H1 (cell line): ENCODE data around the gene ZFAND3. TPM values are rescaled to one million over a fixed set of nuclear protein-coding genes. Genes with fewer than 3 reads are reported as not detected.

Source experiments
- CTCF ChIA-PET: fragments of 300-600 bp; sonication (Branson Sonifier 250); formaldehyde crosslinking; loops from one replicate; lab custom pipeline; 2021; ENCODE audit not compliant: partially characterized antibody; lab: Charles Lee
- POLR2A ChIA-PET: fragments of 300-600 bp; sonication (Branson Sonifier 250); formaldehyde crosslinking; loops from one replicate; lab custom pipeline; 2021; ENCODE audit warnings: inconsistent platforms; ENCODE audit not compliant: partially characterized antibody; lab: Charles Lee
- DNase-seq, 2 experiments: peaks; one replicate each; pipeline versions ENCODE4 v3.0.0 to v3.0.0-alpha.2; 2010 to 2022; ENCODE audit warnings: low spot score in 2 of 2, low read depth in 1 of 2, mixed read lengths in 1 of 2
- FAIRE-seq: peaks from 2 replicates; lab custom pipeline; 2011; peaks lifted over from hg19 to GRCh38; lab: Jason Lieb, UNC
- H2AFZ ChIP-seq: 2 replicates; pipeline ENCODE4 v1.8.1; 2012; ENCODE audit warnings: low read length, inconsistent platforms
- H2AK5ac ChIP-seq: 2 replicates; pipeline ENCODE4 v1.6.1; 2013; ENCODE audit warnings: low read depth, low read length
- H2BK120ac ChIP-seq: replicated peaks from 2 replicates; pipeline ENCODE3; 2013; ENCODE audit warnings: low read depth, low read length, inconsistent platforms
- H2BK12ac ChIP-seq: 2 replicates; pipeline ENCODE4 v1.6.1; 2013; ENCODE audit warnings: low read depth, low read length
- H2BK15ac ChIP-seq: 2 replicates; pipeline ENCODE4 v1.6.1; 2013; ENCODE audit warnings: low read length
- H2BK20ac ChIP-seq: 2 replicates; pipeline ENCODE4 v1.6.1; 2013; ENCODE audit warnings: low read length
- H2BK5ac ChIP-seq: 2 replicates; pipeline ENCODE4 v1.6.1; 2013; ENCODE audit warnings: low read depth, low read length
- H3K14ac ChIP-seq: 2 replicates; pipeline ENCODE4 v1.6.1; 2013; ENCODE audit warnings: inconsistent platforms; ENCODE audit not compliant: insufficient read length
- H3K18ac ChIP-seq: 2 replicates; pipeline ENCODE4 v1.6.1; 2013; ENCODE audit warnings: low read length; ENCODE audit errors: extremely low read depth
- H3K23ac ChIP-seq: 2 replicates; pipeline ENCODE4 v1.6.1; 2013; ENCODE audit warnings: inconsistent platforms; ENCODE audit not compliant: insufficient read length
- H3K23me2 ChIP-seq: 2 replicates; pipeline ENCODE4 v1.6.1; 2013; ENCODE audit warnings: low read depth, low read length
- H3K27ac ChIP-seq: 2 replicates; pipeline ENCODE4 v1.6.1; 2011; ENCODE audit warnings: low read depth, low read length, inconsistent platforms
- H3K27me3 ChIP-seq, 4 experiments: replicated peaks in 1 of 4; 1 replicate in 1 of 4; 2 replicates in 3 of 4; pipeline versions ENCODE4 v1.6.1 to v1.8.1; 2011 to 2013; ENCODE audit warnings: low read length in 3 of 4, mild to moderate bottlenecking in 3 of 4, inconsistent platforms in 2 of 4, mixed read lengths in 2 of 4, moderate library complexity in 1 of 4; ENCODE audit not compliant: control insufficient read depth in 3 of 4, insufficient read depth in 3 of 4; ENCODE audit errors: extremely low read depth in 1 of 4
- H3K36me3 ChIP-seq, 4 experiments: 2 replicates each; pipeline versions ENCODE4 v1.6.1 to v1.8.1; 2011 to 2013; ENCODE audit warnings: mild to moderate bottlenecking in 4 of 4, low read length in 3 of 4, moderate library complexity in 2 of 4, control low read depth in 1 of 4, inconsistent platforms in 1 of 4; ENCODE audit not compliant: insufficient read depth in 4 of 4, control insufficient read depth in 2 of 4
- H3K4ac ChIP-seq: replicated peaks from 2 replicates; pipeline ENCODE3; 2013; ENCODE audit warnings: low read length, low read depth, mixed read lengths, inconsistent platforms; ENCODE audit not compliant: insufficient read length
- H3K4me1 ChIP-seq, 4 experiments: replicated peaks in 1 of 4; 1 replicate in 1 of 4; 2 replicates in 3 of 4; pipeline versions ENCODE4 v1.6.1 to v1.8.1; 2011 to 2013; ENCODE audit warnings: low read length in 3 of 4, inconsistent platforms in 2 of 4, mixed read lengths in 1 of 4; ENCODE audit not compliant: insufficient read depth in 4 of 4, control insufficient read depth in 3 of 4
- H3K4me2 ChIP-seq, 2 experiments: 2 replicates each; pipeline versions ENCODE4 v1.6.1 to v1.8.1; 2011 to 2013; ENCODE audit warnings: low read depth in 2 of 2, low read length in 2 of 2, control low read depth in 1 of 2, inconsistent platforms in 1 of 2, mild to moderate bottlenecking in 1 of 2; ENCODE audit not compliant: insufficient read depth in 1 of 2
- H3K4me3 ChIP-seq, 4 experiments: fragments of 200-600, 300-600 bp in 1 of 4; sonication (generic), shearing (Covaris generic), sonication (Bioruptor Twin) in 1 of 4; 2 replicates each; pipeline versions ENCODE4 v1.5.1 to v1.8.1; 2011 to 2016; ENCODE audit warnings: low read length in 4 of 4, low read depth in 3 of 4, control low read depth in 2 of 4, inconsistent platforms in 2 of 4, mild to moderate bottlenecking in 2 of 4, mixed read lengths in 1 of 4, moderate library complexity in 1 of 4; ENCODE audit not compliant: insufficient read depth in 2 of 4; ENCODE audit errors: extremely low read depth in 1 of 4
- H3K56ac ChIP-seq: replicated peaks from 2 replicates; pipeline ENCODE3; 2013; ENCODE audit warnings: low read depth, mild to moderate bottlenecking, mixed read lengths, low read length, inconsistent platforms; ENCODE audit not compliant: insufficient read length
- H3K79me1 ChIP-seq: 2 replicates; pipeline ENCODE4 v1.6.1; 2013; ENCODE audit warnings: low read depth, low read length, control low read depth
- H3K79me2 ChIP-seq, 2 experiments: 2 replicates each; pipeline versions ENCODE4 v1.6.1 to v1.8.1; 2012 to 2013; ENCODE audit warnings: low read length in 2 of 2, mild to moderate bottlenecking in 2 of 2, inconsistent platforms in 1 of 2; ENCODE audit not compliant: insufficient read depth in 2 of 2, control insufficient read depth in 1 of 2
- H3K9ac ChIP-seq, 4 experiments: replicated peaks in 1 of 4; 1 replicate in 1 of 4; 2 replicates in 3 of 4; pipeline versions ENCODE4 v1.6.1 to v1.8.1; 2011 to 2013; ENCODE audit warnings: low read depth in 3 of 4, low read length in 3 of 4, control low read depth in 2 of 4, mild to moderate bottlenecking in 2 of 4, moderate library complexity in 2 of 4, inconsistent platforms in 1 of 4; ENCODE audit errors: extremely low read depth in 1 of 4
- H3K9me3 ChIP-seq, 2 experiments: 2 replicates each; pipeline versions ENCODE4 v1.6.1 to v1.8.1; 2012 to 2013; ENCODE audit warnings: mild to moderate bottlenecking in 2 of 2, moderate library complexity in 2 of 2, control low read depth in 1 of 2, inconsistent platforms in 1 of 2, low read depth in 1 of 2, low read length in 1 of 2, mixed read lengths in 1 of 2; ENCODE audit not compliant: insufficient read depth in 2 of 2
- H4K20me1 ChIP-seq, 2 experiments: replicated peaks in 1 of 2; 2 replicates each; pipeline versions ENCODE3 to v1.8.1; 2011 to 2013; ENCODE audit warnings: inconsistent platforms in 2 of 2, low read length in 2 of 2, mild to moderate bottlenecking in 1 of 2; ENCODE audit not compliant: insufficient read depth in 2 of 2, control insufficient read depth in 1 of 2
- H4K5ac ChIP-seq: 2 replicates; pipeline ENCODE4 v1.6.1; 2013; ENCODE audit warnings: low read length, low read depth, mixed read lengths, inconsistent platforms; ENCODE audit not compliant: insufficient read length
- H4K8ac ChIP-seq: 2 replicates; pipeline ENCODE4 v1.8.0; 2013; ENCODE audit warnings: mild to moderate bottlenecking, moderate library complexity, low read length, inconsistent platforms; ENCODE audit not compliant: insufficient read depth; ENCODE audit errors: extremely low read depth
- H4K91ac ChIP-seq: replicated peaks from 2 replicates; pipeline ENCODE3; 2013; ENCODE audit warnings: low read length, mixed read lengths, inconsistent platforms; ENCODE audit not compliant: insufficient read length
- WGBS, 2 experiments: shearing (Covaris generic) in 1 of 2; methylation state at CpG; one replicate each; pipeline versions ENCODE4 v1.1.6 to v1.1.7; 2013 to 2015; ENCODE audit warnings: low lambda C conversion rate in 2 of 2, mixed read lengths in 2 of 2, inconsistent platforms in 1 of 2, low coverage in 1 of 2, missing lambda C conversion rate in 1 of 2; ENCODE audit not compliant: insufficient replicate concordance in 2 of 2, insufficient coverage in 1 of 2, insufficient read length in 1 of 2; ENCODE audit errors: extremely low coverage in 1 of 2, missing lambda C conversion rate in 1 of 2; 5-methylcytosine and 5-hydroxymethylcytosine counted together
- polyA plus RNA-seq, 7 experiments: library from polyadenylated mRNA; depleted of rRNA in 3 of 7; stranded (reverse) in 5 of 7; unstranded in 2 of 7; fragments of >200 nt in 5 of 7; fragments of 200-250 nt in 2 of 7; gene quantifications; 1 replicate in 5 of 7; 2 replicates in 1 of 7; 4 replicates in 1 of 7; pipeline versions ENCODE4 v1.2.1 to v1.2.3, GENCODE V29; 2011 to 2013; ENCODE audit warnings: missing spikeins in 2 of 7, mixed read lengths in 2 of 7
- total RNA-seq: library from RNA; stranded (reverse); fragmentation: NEBNext Ultra II Directional; extraction: Animal tissue kit (Norgen Biotek cat#: 25700); gene quantifications from 2 replicates; pipeline ENCODE4 v1.2.1, GENCODE V29; 2021

The ZFAND3 gene
- total and polyA plus RNA-seq, 2 of the 8 experiments (the other 6 are each of a cell fraction or from before 2014, with no cell fraction given), result 13.0 to 51.3 TPM

- Histone ChIP-seq H3K9ac (no peak overlapping the region), H3K4ac (no peak overlapping the region), H3K14ac (no peak overlapping the region), H2BK120ac (no peak overlapping the region), H2AK5ac (no peak overlapping the region), H3K9me3 (no peaks in the 10 kb centered on the region), H3K79me1 (no peaks in the 10 kb centered on the region), H3K18ac (no peak overlapping the region), H3K27ac (no peak overlapping the region), H3K23ac (no peak overlapping the region), H4K5ac (no peak overlapping the region), H2BK20ac (no peak overlapping the region), H2AFZ (no peak overlapping the region), H3K36me3 (no peaks in the 10 kb centered on the region; a peak in 1 of 8 replicates), H4K91ac (no peak overlapping the region), H3K27me3 (no peaks in the 10 kb centered on the region), H4K20me1 (no peaks in the 10 kb centered on the region), H2BK15ac (no peak overlapping the region), H3K23me2 (no peaks in the 10 kb centered on the region), H3K4me2 (no peak overlapping the region), H3K56ac (no peak overlapping the region), H2BK5ac (no peak overlapping the region), H2BK12ac (no peak overlapping the region), H3K4me3 (no peak overlapping the region), H3K4me1 (peaks cover 0 to 4% (median 0%) of the 10 kb centered on the region in 4 experiments; a peak in 2 of 7 replicates), H3K79me2 (no peaks in the 10 kb centered on the region), H4K8ac (no peak overlapping the region)
- ChIA-PET POLR2A (interaction anchor here (1.4 to 1.6 kb wide), 2 partner anchors 16 to 32 kb away, joined by 3 to 4 read pairs; no protein-coding TSS in a partner anchor), CTCF (no interaction called here)
- 85% methylated on average over 6 of the region's 6 CpGs; no CpG with 5 or more reads in 1 of the 2 experiments for WGBS, 2 experiments
- FAIRE-seq, result no peak
- DNase-seq, result no peak
Observed at GRCh38 chr6:38155621-38156204, 336.2 kb downstream of the ZFAND3 start.
